Esophagus squamous epithelium (tissue), 5 donors: ENCODE data around the gene WWOX. TPM values are rescaled to one million over a fixed set of nuclear protein-coding genes. Genes with fewer than 3 reads are reported as not detected.

Source experiments
- DNase-seq: peaks from one replicate; lab custom pipeline; 2025; lab: John Stamatoyannopoulos, UW
- H3K27ac ChIP-seq, 4 donors: fragments of 200-600 bp; sonication (generic); one replicate each; pipeline ENCODE4 v1.5.1; 2016 to 2019; ENCODE audit warnings: mild to moderate bottlenecking in 1 of 4
- H3K27me3 ChIP-seq, 4 donors: fragments of 200-600 bp; sonication (generic); 1 replicate in 3 of 4; 2 replicates in 1 of 4; pipeline versions ENCODE4 v1.5.1 to v1.6.0; 2017 to 2021; ENCODE audit warnings: antibody characterized with exemption in 1 of 4
- H3K36me3 ChIP-seq, 3 donors: fragments of 200-600 bp; sonication (generic); one replicate each; pipeline ENCODE4 v1.5.1; 2016 to 2019
- H3K4me1 ChIP-seq, 3 donors: fragments of 200-600 bp; sonication (generic); one replicate each; pipeline ENCODE4 v1.5.1; 2017 to 2019
- H3K4me3 ChIP-seq, 4 donors: fragments of 200-600 bp; sonication (generic); 1 replicate in 3 of 4; 2 replicates in 1 of 4; pipeline ENCODE4 v1.5.1; 2016 to 2019; ENCODE audit warnings: mild to moderate bottlenecking in 2 of 4, moderate library complexity in 1 of 4
- H3K9me3 ChIP-seq, 3 donors: fragments of 200-600 bp; sonication (generic); one replicate each; pipeline ENCODE4 v1.5.1; 2016 to 2019
- POLR2A ChIP-seq, 4 donors: fragments of 450-650 bp; IDR thresholded peaks; one replicate each; pipeline ENCODE4 v1.6.1; 2017; ENCODE audit warnings: antibody characterized with exemption in 4 of 4, mild to moderate bottlenecking in 4 of 4, moderate library complexity in 3 of 4
- WGBS, 2 donors: methylation state at CpG; one replicate each; pipeline ENCODE4 v1.1.5; 2018; 5-methylcytosine and 5-hydroxymethylcytosine counted together
- intact Hi-C: fragments of 100-400 bp; cut with DNase I; formaldehyde crosslinking; loops from one replicate; pipeline ENCODE4 v1.15.0; 2022
- total RNA-seq, 4 donors: library from RNA; depleted of rRNA; stranded (reverse); fragments of >200 nt; gene quantifications; one replicate each; pipeline ENCODE4 v1.1.0, GENCODE V29; 2016
- TF ChIP-seq, protein P1 (sequence below), 6 experiments: fragments of 450-650 bp in 4 of 6; fragments of 200-600 bp in 2 of 6; sonication (generic) in 2 of 6; IDR thresholded peaks; one replicate each; pipeline ENCODE4 v1.5.1; 2016 to 2019; ENCODE audit warnings: antibody characterized with exemption in 6 of 6, mild to moderate bottlenecking in 4 of 6, moderate library complexity in 4 of 6
- donor health status: DM: yes; HTN: yes; CAD: no.

Gene WWOX
- total RNA-seq, 4 donors from 2014 or later, result 20.9 to 31.1 (median 27.5) TPM

DNA sequence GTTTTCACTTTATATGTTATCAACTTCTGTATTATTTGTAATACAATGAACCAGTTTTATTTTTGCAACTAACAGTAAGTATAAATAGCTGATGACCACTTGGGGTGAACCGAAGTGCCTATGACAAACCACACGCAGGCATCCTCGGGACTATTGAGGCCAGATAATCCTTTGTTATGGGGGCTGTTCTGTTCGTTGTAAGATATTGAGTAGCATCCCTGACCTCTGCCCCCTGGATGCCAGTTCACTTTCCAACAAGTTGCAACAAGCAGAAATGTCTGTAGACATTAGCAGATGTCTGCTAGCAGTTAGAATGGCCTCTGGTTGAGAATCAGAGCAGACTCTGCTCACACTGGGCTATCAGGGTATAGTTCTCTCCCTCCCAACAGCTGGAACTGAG lies 277.0 kb downstream of the WWOX start:
- no peak for DNase-seq
- 74 to 84% methylated on average over 4 of the region's 4 CpGs for WGBS, 2 donors
- H3K9me3 ChIP-seq, result no peaks in the 10 kb centered on the region
- H3K4me3 ChIP-seq, result no peak overlapping the region
- H3K36me3 ChIP-seq, result no peaks in the 10 kb centered on the region
- H3K27ac ChIP-seq, result no peak overlapping the region
- TF ChIP-seq, protein P1, sequence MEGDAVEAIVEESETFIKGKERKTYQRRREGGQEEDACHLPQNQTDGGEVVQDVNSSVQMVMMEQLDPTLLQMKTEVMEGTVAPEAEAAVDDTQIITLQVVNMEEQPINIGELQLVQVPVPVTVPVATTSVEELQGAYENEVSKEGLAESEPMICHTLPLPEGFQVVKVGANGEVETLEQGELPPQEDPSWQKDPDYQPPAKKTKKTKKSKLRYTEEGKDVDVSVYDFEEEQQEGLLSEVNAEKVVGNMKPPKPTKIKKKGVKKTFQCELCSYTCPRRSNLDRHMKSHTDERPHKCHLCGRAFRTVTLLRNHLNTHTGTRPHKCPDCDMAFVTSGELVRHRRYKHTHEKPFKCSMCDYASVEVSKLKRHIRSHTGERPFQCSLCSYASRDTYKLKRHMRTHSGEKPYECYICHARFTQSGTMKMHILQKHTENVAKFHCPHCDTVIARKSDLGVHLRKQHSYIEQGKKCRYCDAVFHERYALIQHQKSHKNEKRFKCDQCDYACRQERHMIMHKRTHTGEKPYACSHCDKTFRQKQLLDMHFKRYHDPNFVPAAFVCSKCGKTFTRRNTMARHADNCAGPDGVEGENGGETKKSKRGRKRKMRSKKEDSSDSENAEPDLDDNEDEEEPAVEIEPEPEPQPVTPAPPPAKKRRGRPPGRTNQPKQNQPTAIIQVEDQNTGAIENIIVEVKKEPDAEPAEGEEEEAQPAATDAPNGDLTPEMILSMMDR (IDR thresholded peaks at IDR 0.05), result no peak
- TF ChIP-seq POLR2A (IDR thresholded peaks at IDR 0.05), result no peak
- H3K27me3 ChIP-seq, result no peaks in the 10 kb centered on the region
- H3K4me1 ChIP-seq, result no peaks in the 10 kb centered on the region
- intact Hi-C loops, result no loop called here

DNA sequence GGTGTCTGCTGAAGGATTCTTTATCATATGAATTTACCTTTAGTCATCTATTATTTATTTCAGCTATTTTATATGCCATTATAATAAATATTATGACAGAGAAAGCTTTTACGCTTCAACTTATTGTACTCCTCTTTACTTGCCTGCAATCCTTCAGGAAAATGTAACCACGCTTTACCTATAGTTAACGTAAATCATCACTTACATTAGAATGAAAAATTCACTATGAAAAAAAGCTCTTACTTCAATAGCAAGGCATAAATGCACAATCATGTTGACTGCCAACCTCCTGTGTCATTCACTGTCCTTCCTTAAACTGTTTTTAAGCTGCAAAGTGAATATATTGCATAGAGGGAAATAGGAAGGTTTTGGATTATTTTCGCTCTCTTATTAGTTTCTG lies 277.9 kb downstream of the WWOX start:
- no peak for TF ChIP-seq POLR2A (IDR thresholded peaks at IDR 0.05)
- TF ChIP-seq, protein P1 (IDR thresholded peaks at IDR 0.05), result no peak
- H3K36me3 ChIP-seq, result no peaks in the 10 kb centered on the region
- no peaks in the 10 kb centered on the region for H3K4me1 ChIP-seq
- WGBS, 2 donors, result 89 to 99% methylated on average over 4 of the region's 4 CpGs
- DNase-seq, result no peak
- H3K27me3 ChIP-seq, result no peaks in the 10 kb centered on the region
- no peaks in the 10 kb centered on the region for H3K9me3 ChIP-seq
- H3K27ac ChIP-seq, result no peak overlapping the region
- intact Hi-C loops, result no loop called here
- no peak overlapping the region for H3K4me3 ChIP-seq

DNA sequence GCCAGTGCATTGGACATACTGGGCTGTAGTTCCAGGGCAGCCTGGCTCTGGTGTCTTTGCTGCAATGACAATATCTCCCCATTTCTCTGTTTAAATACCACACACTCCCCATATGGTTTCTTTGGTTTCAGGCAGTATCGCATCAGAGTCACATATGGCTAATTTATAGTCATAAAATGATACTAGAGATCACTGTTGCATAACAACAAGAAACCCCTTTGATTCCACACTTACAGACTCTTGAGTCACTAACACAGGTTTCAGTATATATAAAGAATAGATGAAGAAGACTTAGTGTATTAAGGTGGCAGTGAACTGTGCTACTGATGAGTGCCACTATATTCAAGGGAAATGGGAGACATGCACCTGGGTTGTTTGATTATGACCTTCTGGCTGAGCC lies 281.6 kb downstream of the WWOX start:
- intact Hi-C loops, result no loop called here
- no peak for TF ChIP-seq POLR2A (IDR thresholded peaks at IDR 0.05)
- TF ChIP-seq, protein P1 (IDR thresholded peaks at IDR 0.05), result no peak
- Histone ChIP-seq H3K4me3 (no peak overlapping the region), H3K9me3 (no peaks in the 10 kb centered on the region), H3K27me3 (no peaks in the 10 kb centered on the region), H3K27ac (no peak overlapping the region), H3K4me1 (peaks cover 0 to 14% (median 0%) of the 10 kb centered on the region in 3 donors), H3K36me3 (no peaks in the 10 kb centered on the region)
- 92 to 93% methylated on average over 1 of the region's 1 CpG for WGBS, 2 donors
- DNase-seq, result no peak

DNA sequence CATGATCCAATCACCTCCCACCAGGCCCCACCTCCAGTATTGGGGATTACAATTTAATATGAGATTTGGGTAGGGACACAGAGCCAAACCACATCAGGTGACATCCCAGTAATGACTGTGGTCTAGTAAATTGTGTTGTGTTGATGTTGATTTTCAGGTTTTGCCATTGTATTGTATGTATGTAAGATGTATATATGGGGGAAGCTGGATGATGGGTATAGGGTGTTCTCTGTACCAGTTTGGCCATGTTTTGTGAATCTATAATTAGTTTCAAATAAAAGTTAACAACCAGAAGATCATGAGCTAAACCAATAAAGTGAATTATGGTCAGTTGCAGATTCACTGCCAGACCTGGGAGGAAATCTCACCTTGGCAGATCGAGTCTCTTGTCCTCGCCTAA lies 283.7 kb downstream of the WWOX start:
- WGBS, 2 donors, result 72 to 83% methylated on average over 2 of the region's 2 CpGs
- Histone ChIP-seq H3K27me3 (no peaks in the 10 kb centered on the region), H3K9me3 (no peaks in the 10 kb centered on the region), H3K36me3 (no peaks in the 10 kb centered on the region), H3K27ac (no peak overlapping the region), H3K4me3 (no peak overlapping the region), H3K4me1 (peaks cover 0 to 14% (median 0%) of the 10 kb centered on the region in 3 donors)
- intact Hi-C loops, result no loop called here
- TF ChIP-seq, protein P1 (IDR thresholded peaks at IDR 0.05), result no peak
- no peak for TF ChIP-seq POLR2A (IDR thresholded peaks at IDR 0.05)
- no peak for DNase-seq

DNA sequence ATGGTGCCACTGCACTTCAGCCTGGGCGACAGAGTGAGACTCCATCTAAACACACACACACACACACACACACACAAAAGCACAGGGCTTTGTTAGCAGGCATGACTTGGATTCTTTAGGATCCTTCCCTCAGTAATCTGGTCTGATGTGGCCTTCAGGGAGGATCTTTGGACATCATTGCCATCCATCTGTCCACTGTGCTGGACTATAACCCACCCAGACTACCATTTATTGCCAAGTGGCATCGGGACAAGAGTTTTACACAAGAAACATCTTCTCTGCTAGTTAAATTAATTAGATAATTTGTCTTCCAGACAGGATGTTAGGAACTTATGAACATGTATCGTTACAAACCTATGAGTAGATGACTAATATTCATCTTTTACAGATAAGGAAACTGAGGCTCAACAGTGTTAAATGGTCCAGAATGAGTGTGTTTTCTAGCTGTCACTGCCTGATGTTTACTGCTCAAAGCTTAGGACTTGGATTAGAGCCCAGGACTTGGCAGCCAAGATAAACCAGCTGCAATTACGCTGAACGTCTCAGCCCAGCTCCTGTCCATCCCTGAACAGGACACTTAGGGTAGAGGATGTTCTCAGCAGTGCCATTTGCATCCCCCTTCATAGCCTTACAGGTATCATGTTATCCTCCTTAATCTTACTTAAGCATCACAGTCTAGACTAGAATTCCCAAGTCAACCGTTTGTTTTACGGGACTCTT lies 285.8 kb downstream of the WWOX start:
- H3K36me3 ChIP-seq, result no peaks in the 10 kb centered on the region
- intact Hi-C loops, result no loop called here
- no peak for DNase-seq
- H3K27ac ChIP-seq, result no peak overlapping the region
- 73 to 74% methylated on average over 6 to 7 of the region's 7 CpGs for WGBS, 2 donors
- no peak for TF ChIP-seq POLR2A (IDR thresholded peaks at IDR 0.05)
- TF ChIP-seq, protein P1 (IDR thresholded peaks at IDR 0.05), result no peak
- no peaks in the 10 kb centered on the region for H3K9me3 ChIP-seq
- H3K4me3 ChIP-seq, result no peak overlapping the region
- H3K27me3 ChIP-seq, result no peaks in the 10 kb centered on the region
- peaks cover 0 to 25% (median 0%) of the 10 kb centered on the region in 3 donors for H3K4me1 ChIP-seq
